Measurements from ENCODE around the gene CD300LG. TPM values are rescaled to one million over a fixed set of nuclear protein-coding genes. Genes with fewer than 3 reads are reported as not detected.

Gene CD300LG
- total RNA-seq, 8 experiments from 2014 or later: 0.11 to 1.3 (median 0.39) TPM; not detected in 2

GRCh38 chr17:43846221-43846712 lies 709 bp upstream of the CD300LG start:
- in situ Hi-C loops (cut with MboI; ENCODE audit: low pct_unique_long_range_greater_than_20kb in 2 of 9, low sequenced_read_pairs in 9 of 9, unreplicated experiment in 9 of 9): no loop called here
- WGBS, 10 experiments: 0 to 47% (median 17%) methylated on average over 2 to 13 of the region's 13 CpGs; no CpG with 5 or more reads in 2 of the 10 experiments
- no peak overlapping the region for H3K4me3 ChIP-seq
- ATAC-seq (replicated peaks in 6 of 8): peak; percentile 92 to 100 (median 96)
- H3K4me1 ChIP-seq (replicated peaks in 1 of 2): no peaks in the 10 kb centered on the region
- H3K27ac ChIP-seq: no peak overlapping the region

DNA sequence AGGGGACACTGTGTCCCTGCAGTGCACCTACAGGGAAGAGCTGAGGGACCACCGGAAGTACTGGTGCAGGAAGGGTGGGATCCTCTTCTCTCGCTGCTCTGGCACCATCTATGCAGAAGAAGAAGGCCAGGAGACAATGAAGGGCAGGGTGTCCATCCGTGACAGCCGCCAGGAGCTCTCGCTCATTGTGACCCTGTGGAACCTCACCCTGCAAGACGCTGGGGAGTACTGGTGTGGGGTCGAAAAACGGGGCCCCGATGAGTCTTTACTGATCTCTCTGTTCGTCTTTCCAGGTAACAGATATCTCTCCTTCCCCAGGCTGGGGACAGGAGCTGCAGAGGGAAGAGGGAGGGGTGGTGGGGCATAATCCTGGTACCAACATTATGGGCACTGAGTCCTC lies 1.6 kb downstream of the CD300LG start:
- no peak for ATAC-seq (replicated peaks in 6 of 8)
- 60 to 100% (median 82%) methylated on average over 1 to 4 of the region's 10 CpGs; no CpG with 5 or more reads in 7 of the 10 experiments for WGBS, 10 experiments
- no peak overlapping the region for H3K4me3 ChIP-seq
- in situ Hi-C loops (cut with MboI; ENCODE audit: low pct_unique_long_range_greater_than_20kb in 2 of 9, low sequenced_read_pairs in 9 of 9, unreplicated experiment in 9 of 9): no loop called here
- H3K4me1 ChIP-seq (replicated peaks in 1 of 2): no peaks in the 10 kb centered on the region
- no peak overlapping the region for H3K27ac ChIP-seq

GRCh38 chr17:43849116-43849515 lies 2.1 kb downstream of the CD300LG start:
- ATAC-seq (replicated peaks in 6 of 8): no peak
- 72 to 100% (median 93%) methylated on average over 2 to 4 of the region's 8 CpGs; no CpG with 5 or more reads in 6 of the 10 experiments for WGBS, 10 experiments
- in situ Hi-C loops (cut with MboI; ENCODE audit: low pct_unique_long_range_greater_than_20kb in 2 of 9, low sequenced_read_pairs in 9 of 9, unreplicated experiment in 9 of 9): no loop called here
- Histone ChIP-seq H3K27ac (no peak overlapping the region), H3K4me3 (no peak overlapping the region), H3K4me1 (replicated peaks in 1 of 2) (no peaks in the 10 kb centered on the region)

- Histone ChIP-seq H3K27ac (no peak overlapping the region), H3K4me1 (replicated peaks in 1 of 2) (no peaks in the 10 kb centered on the region), H3K4me3 (no peak overlapping the region)
- in situ Hi-C loops (cut with MboI; ENCODE audit: low pct_unique_long_range_greater_than_20kb in 2 of 9, low sequenced_read_pairs in 9 of 9, unreplicated experiment in 9 of 9): no loop called here
- ATAC-seq (replicated peaks in 6 of 8): no peak
- 39 to 84% methylated on average over 3 to 6 of the region's 8 CpGs; no CpG with 5 or more reads in 8 of the 10 experiments for WGBS, 10 experiments
These were observed 5.6 kb downstream of the CD300LG start for GRCh38 chr17:43852571-43852970.

GRCh38 chr17:43853546-43853945 lies 6.6 kb downstream of the CD300LG start:
- ATAC-seq (replicated peaks in 6 of 8): no peak
- in situ Hi-C loops (cut with MboI; ENCODE audit: low pct_unique_long_range_greater_than_20kb in 2 of 9, low sequenced_read_pairs in 9 of 9, unreplicated experiment in 9 of 9): no loop called here
- WGBS, 10 experiments: 40 to 67% (median 40%) methylated on average over 1 to 3 of the region's 7 CpGs; no CpG with 5 or more reads in 7 of the 10 experiments
- Histone ChIP-seq H3K4me1 (replicated peaks in 1 of 2) (peaks cover 0 to 2% of the 10 kb centered on the region in 2 donors), H3K27ac (no peak overlapping the region), H3K4me3 (no peak overlapping the region)

- Histone ChIP-seq H3K4me3 (no peak overlapping the region), H3K4me1 (replicated peaks in 1 of 2) (peaks cover 0 to 3% of the 10 kb centered on the region in 2 donors), H3K27ac (no peak overlapping the region)
- WGBS, 10 experiments: 14 to 89% (median 59%) methylated on average over 1 to 4 of the region's 8 CpGs; no CpG with 5 or more reads in 4 of the 10 experiments
- in situ Hi-C loops (cut with MboI; ENCODE audit: low pct_unique_long_range_greater_than_20kb in 2 of 9, low sequenced_read_pairs in 9 of 9, unreplicated experiment in 9 of 9): no loop called here
- ATAC-seq (replicated peaks in 6 of 8): no peak
These were observed 7.5 kb downstream of the CD300LG start for GRCh38 chr17:43854498-43854897.

DNA sequence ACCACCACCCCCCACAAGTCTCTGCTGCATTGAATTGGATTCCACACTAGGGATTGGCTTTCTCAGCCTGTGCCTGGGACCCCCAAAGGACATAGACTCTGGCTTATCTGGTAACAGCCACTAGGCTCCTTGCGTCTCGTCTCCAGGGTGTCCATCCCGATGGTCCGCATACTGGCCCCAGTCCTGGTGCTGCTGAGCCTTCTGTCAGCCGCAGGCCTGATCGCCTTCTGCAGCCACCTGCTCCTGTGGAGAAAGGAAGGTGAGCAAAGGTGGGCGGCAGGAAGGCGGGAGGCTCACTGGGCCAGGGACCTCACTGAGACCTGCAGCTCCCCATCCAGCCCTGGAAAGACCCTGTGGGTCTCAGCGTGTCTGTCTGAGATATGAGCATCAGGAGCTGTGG lies 8.1 kb downstream of the CD300LG start:
- H3K27ac ChIP-seq: no peak overlapping the region
- in situ Hi-C loops (cut with MboI; ENCODE audit: low pct_unique_long_range_greater_than_20kb in 2 of 9, low sequenced_read_pairs in 9 of 9, unreplicated experiment in 9 of 9): no loop called here
- H3K4me3 ChIP-seq: no peak overlapping the region
- 70 to 100% (median 85%) methylated on average over 1 to 4 of the region's 9 CpGs; no CpG with 5 or more reads in 6 of the 10 experiments for WGBS, 10 experiments
- no peak for ATAC-seq (replicated peaks in 6 of 8)
- H3K4me1 ChIP-seq (replicated peaks in 1 of 2): peaks cover 0 to 3% of the 10 kb centered on the region in 2 donors

DNA sequence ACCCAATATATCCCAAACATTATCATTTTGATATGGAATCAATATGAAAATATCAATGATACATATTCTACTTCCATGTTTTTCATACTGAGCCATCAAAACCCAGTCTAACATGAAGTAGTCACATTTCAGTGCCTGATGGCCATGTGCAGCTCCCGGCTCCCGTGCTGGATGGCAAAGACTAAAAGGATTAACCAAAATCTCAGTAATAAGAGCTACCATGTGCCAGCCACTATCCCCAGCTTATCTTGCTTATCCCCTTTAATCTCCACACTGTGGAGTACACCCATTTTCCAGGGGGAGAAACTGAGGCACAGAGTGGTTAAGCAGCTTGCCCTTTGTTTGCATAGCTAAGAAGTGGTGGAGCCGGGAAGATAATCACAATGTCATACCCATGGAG lies 9.2 kb downstream of the CD300LG start:
- ATAC-seq (replicated peaks in 6 of 8): no peak
- in situ Hi-C loops (cut with MboI; ENCODE audit: low pct_unique_long_range_greater_than_20kb in 2 of 9, low sequenced_read_pairs in 9 of 9, unreplicated experiment in 9 of 9): no loop called here
- Histone ChIP-seq H3K4me1 (replicated peaks in 1 of 2) (peaks cover 0 to 3% of the 10 kb centered on the region in 2 donors), H3K27ac (no peak overlapping the region), H3K4me3 (no peak overlapping the region)
- WGBS, 10 experiments: 50 to 94% (median 80%) methylated on average over 1 to 3 of the region's 3 CpGs; no CpG with 5 or more reads in 3 of the 10 experiments

- no peak overlapping the region for H3K27ac ChIP-seq
- H3K4me1 ChIP-seq (replicated peaks in 1 of 2): peaks cover 0 to 3% of the 10 kb centered on the region in 2 donors
- ATAC-seq (replicated peaks in 6 of 8): no peak
- no peak overlapping the region for H3K4me3 ChIP-seq
- in situ Hi-C loops (cut with MboI; ENCODE audit: low pct_unique_long_range_greater_than_20kb in 2 of 9, low sequenced_read_pairs in 9 of 9, unreplicated experiment in 9 of 9): no loop called here
- 86 to 100% (median 100%) methylated on average over 1 to 2 of the region's 5 CpGs; no CpG with 5 or more reads in 7 of the 10 experiments for WGBS, 10 experiments
These were observed 10.2 kb downstream of the CD300LG start for GRCh38 chr17:43857141-43857540.

GRCh38 chr17:43857957-43858600 lies 11.1 kb downstream of the CD300LG start:
- Histone ChIP-seq H3K4me1 (replicated peaks in 1 of 2) (peaks cover 0 to 3% of the 10 kb centered on the region in 2 donors), H3K4me3 (no peak overlapping the region), H3K27ac (no peak overlapping the region)
- in situ Hi-C loops (cut with MboI; ENCODE audit: low pct_unique_long_range_greater_than_20kb in 2 of 9, low sequenced_read_pairs in 9 of 9, unreplicated experiment in 9 of 9): no loop called here
- WGBS, 10 experiments: 12 to 94% (median 41%) methylated on average over 1 to 4 of the region's 12 CpGs; no CpG with 5 or more reads in 3 of the 10 experiments
- peak in 1 of 8 experiments; percentile 5 for ATAC-seq (replicated peaks in 6 of 8)

DNA sequence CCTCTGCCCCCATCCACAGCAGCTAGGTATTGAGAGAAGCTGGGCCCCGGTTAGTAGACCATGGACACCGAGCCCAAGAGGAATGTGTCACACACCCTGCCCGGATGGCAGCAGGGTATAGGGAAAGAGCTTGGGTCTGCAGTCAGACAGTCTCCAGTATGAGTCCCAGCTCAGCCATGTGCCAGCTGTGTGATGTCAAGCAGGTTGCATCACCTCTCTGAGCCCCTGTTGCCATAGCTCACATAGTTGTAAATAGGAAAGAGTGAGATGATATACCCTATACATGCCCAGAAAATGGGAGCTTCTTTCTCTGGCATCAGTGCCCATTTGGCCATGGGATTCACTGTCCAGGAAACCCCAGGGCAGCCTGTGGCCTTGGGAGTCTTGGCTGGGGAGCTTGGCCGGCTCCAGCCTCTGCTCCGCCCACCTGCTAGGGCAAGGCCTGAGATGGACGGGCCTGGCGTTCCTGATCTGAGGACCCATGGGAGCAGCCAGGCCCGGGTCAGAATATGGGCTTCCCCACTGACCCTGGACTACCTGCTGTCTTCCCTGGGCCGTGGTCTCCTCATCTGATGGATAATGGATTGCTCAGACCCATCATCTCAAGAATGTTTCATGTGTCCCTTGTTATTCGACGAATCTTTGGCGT lies 13.2 kb downstream of the CD300LG start:
- Histone ChIP-seq H3K4me1 (replicated peaks in 1 of 2) (peaks cover 0 to 13% of the 10 kb centered on the region in 2 donors), H3K27ac (no peak overlapping the region), H3K4me3 (no peak overlapping the region)
- no peak for ATAC-seq (replicated peaks in 6 of 8)
- 57 to 100% (median 82%) methylated on average over 1 to 9 of the region's 12 CpGs; no CpG with 5 or more reads in 3 of the 10 experiments for WGBS, 10 experiments
- in situ Hi-C loops (cut with MboI; ENCODE audit: low pct_unique_long_range_greater_than_20kb in 2 of 9, low sequenced_read_pairs in 9 of 9, unreplicated experiment in 9 of 9): no loop called here

DNA sequence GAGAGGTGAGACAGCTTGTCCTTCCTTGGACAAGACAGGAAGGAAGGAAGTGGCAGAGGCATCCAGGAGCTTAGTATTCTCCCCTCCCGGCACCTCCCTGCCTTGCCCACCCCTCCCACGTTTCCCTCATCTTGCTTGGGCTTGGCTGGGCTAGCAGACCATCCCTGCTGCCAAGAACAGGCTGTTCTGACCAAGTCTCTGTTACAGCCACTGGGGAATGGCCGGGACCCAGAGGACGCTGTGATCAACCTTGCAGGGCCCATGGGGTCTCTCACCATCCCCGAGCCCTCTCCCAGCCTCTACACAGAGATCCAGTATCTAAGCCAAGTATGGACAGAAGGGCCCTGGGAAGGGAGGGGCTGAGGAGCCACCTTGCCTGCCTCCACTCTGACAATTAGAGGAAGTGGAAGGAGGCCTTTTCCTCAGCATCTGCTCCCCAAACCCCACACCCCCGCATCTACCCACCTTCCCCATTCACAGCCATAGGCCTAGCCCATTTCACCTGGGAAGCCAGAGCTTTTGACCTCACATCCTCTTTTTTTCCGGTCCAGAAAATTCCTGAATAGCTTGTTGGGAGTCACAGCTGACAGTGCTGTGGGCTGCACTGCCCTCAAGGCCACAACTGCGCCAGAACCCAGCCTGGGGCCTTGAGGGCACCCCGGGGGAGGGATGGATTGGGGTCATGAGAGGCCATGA lies 14.1 kb downstream of the CD300LG start:
- peaks cover 0 to 13% of the 10 kb centered on the region in 2 donors for H3K4me1 ChIP-seq (replicated peaks in 1 of 2)
- no peak overlapping the region for H3K27ac ChIP-seq
- WGBS, 10 experiments: 40 to 100% (median 74%) methylated on average over 1 to 5 of the region's 9 CpGs; no CpG with 5 or more reads in 5 of the 10 experiments
- ATAC-seq (replicated peaks in 6 of 8): no peak
- no peak overlapping the region for H3K4me3 ChIP-seq
- in situ Hi-C loops (cut with MboI; ENCODE audit: low pct_unique_long_range_greater_than_20kb in 2 of 9, low sequenced_read_pairs in 9 of 9, unreplicated experiment in 9 of 9): no loop called here

- ATAC-seq (replicated peaks in 6 of 8): no peak
- peaks cover 0 to 13% of the 10 kb centered on the region in 2 donors for H3K4me1 ChIP-seq (replicated peaks in 1 of 2)
- in situ Hi-C loops (cut with MboI; ENCODE audit: low pct_unique_long_range_greater_than_20kb in 2 of 9, low sequenced_read_pairs in 9 of 9, unreplicated experiment in 9 of 9): no loop called here
- H3K4me3 ChIP-seq: no peak overlapping the region
- H3K27ac ChIP-seq: no peak overlapping the region
- 66 to 98% (median 85%) methylated on average over 4 to 6 of the region's 9 CpGs; no CpG with 5 or more reads in 7 of the 10 experiments for WGBS, 10 experiments
These were observed 15.0 kb downstream of the CD300LG start for GRCh38 chr17:43861960-43862359.

All from motor neuron (in vitro differentiated cells).